GM23248 (cell line): ENCODE measurements around the gene SEC23IP. TPM values are rescaled to one million over a fixed set of nuclear protein-coding genes. Genes with fewer than 3 reads are reported as not detected.

Source experiments
- DNase-seq: peaks from one replicate; pipeline ENCODE4 v3.0.0-alpha.2; 2015
- H2AFZ ChIP-seq: fragments of 200-600 bp; sonication (generic); 2 replicates; pipeline ENCODE4 v1.6.1; 2016; ENCODE audit warnings: antibody characterized with exemption
- H3F3A ChIP-seq: fragments of 200-600 bp; sonication (generic); 2 replicates; pipeline ENCODE4 v1.6.1; 2016; ENCODE audit warnings: mild to moderate bottlenecking, antibody characterized with exemption, mixed run types; ENCODE audit not compliant: insufficient read depth
- H3K27ac ChIP-seq: fragments of 200-600 bp; sonication (generic); 2 replicates; pipeline ENCODE4 v1.5.1; 2016; ENCODE audit warnings: mild to moderate bottlenecking
- H3K27me3 ChIP-seq: fragments of 200-600 bp; sonication (generic); replicated peaks from 2 replicates; pipeline ENCODE4 v1.6.1; 2016; ENCODE audit warnings: mild to moderate bottlenecking; ENCODE audit not compliant: insufficient read depth
- H3K36me3 ChIP-seq: fragments of 200-600 bp; sonication (generic); 2 replicates; pipeline ENCODE4 v1.6.1; 2016; ENCODE audit warnings: low read depth, mild to moderate bottlenecking
- H3K4me1 ChIP-seq: fragments of 200-600 bp; sonication (generic); 2 replicates; pipeline ENCODE4 v1.6.1; 2016; ENCODE audit warnings: mild to moderate bottlenecking; ENCODE audit not compliant: insufficient read depth
- H3K4me2 ChIP-seq: fragments of 200-600 bp; sonication (generic); one replicate; pipeline ENCODE4 v1.6.1; 2016; ENCODE audit warnings: mild to moderate bottlenecking; ENCODE audit not compliant: unreplicated experiment
- H3K4me3 ChIP-seq: fragments of 200-600 bp; sonication (generic); 2 replicates; pipeline ENCODE4 v1.5.1; 2016; ENCODE audit warnings: mild to moderate bottlenecking
- H3K79me2 ChIP-seq: fragments of 200-600 bp; sonication (generic); 2 replicates; pipeline ENCODE4 v1.6.1; 2016; ENCODE audit warnings: mild to moderate bottlenecking; ENCODE audit not compliant: insufficient read depth
- H3K9ac ChIP-seq: fragments of 200-600 bp; sonication (generic); 2 replicates; pipeline ENCODE4 v1.6.1; 2016; ENCODE audit warnings: mild to moderate bottlenecking
- H3K9me2 ChIP-seq: fragments of 200-600 bp; sonication (generic); 2 replicates; pipeline ENCODE4 v1.6.1; 2016; ENCODE audit warnings: mixed run types, mild to moderate bottlenecking, moderate library complexity; ENCODE audit not compliant: insufficient read depth
- H3K9me3 ChIP-seq: fragments of 200-600 bp; sonication (generic); one replicate; pipeline ENCODE4 v1.6.1; 2017; ENCODE audit warnings: low read depth
- H4K20me1 ChIP-seq: fragments of 200-600 bp; sonication (generic); 2 replicates; pipeline ENCODE4 v1.6.0; 2016; ENCODE audit not compliant: insufficient read depth
- EZH2 ChIP-seq: fragments of 200-600 bp; sonication (generic); IDR thresholded peaks from 2 replicates; pipeline ENCODE4 v1.6.1; 2018; ENCODE audit warnings: antibody characterized with exemption, mild to moderate bottlenecking; ENCODE audit not compliant: insufficient read depth, poor library complexity, severe bottlenecking
- EZH2phosphoT487 ChIP-seq: fragments of 200-600 bp; sonication (generic); IDR thresholded peaks from 2 replicates; pipeline ENCODE4 v1.6.1; 2018; ENCODE audit warnings: antibody characterized with exemption, moderate library complexity, mild to moderate bottlenecking, low read depth; ENCODE audit not compliant: insufficient read depth
- WGBS, 2 experiments: methylation state at CpG; one replicate each; pipeline ENCODE4 v1.1.6; 2015 to 2017; ENCODE audit warnings: low lambda C conversion rate in 2 of 2, low coverage in 1 of 2; ENCODE audit errors: missing lambda C conversion rate in 2 of 2; 5-methylcytosine and 5-hydroxymethylcytosine counted together
- in situ Hi-C: fragments of 300-500 bp; cut with MboI; formaldehyde crosslinking; loops from 2 replicates; pipeline ENCODE4 v1.15.0; 2020
- polyA plus RNA-seq: library from polyadenylated mRNA; unstranded; fragments of >200 nt; fragmentation: Nextera tagmentation; extraction: Ambion mirVana; gene quantifications from 2 replicates; pipeline ENCODE4 v1.2.1, GENCODE V29; 2016
- total RNA-seq: library from RNA; depleted of rRNA; stranded (reverse); fragments of >200 nt; shearing (Covaris generic); gene quantifications from 2 replicates; pipeline ENCODE4 v1.2.3, GENCODE V29; 2014

The SEC23IP gene
- total and polyA plus RNA-seq, 2 experiments from 2014 or later: 23.6 to 55.0 TPM

GRCh38 chr10:119859420-119860258, 32.9 kb upstream of the SEC23IP start:
- Histone ChIP-seq H3K9ac (no peak overlapping the region), H3K9me2 (no peaks in the 10 kb centered on the region), H2AFZ (no peak overlapping the region), H3K27me3 (no peaks in the 10 kb centered on the region), H3K4me3 (no peak overlapping the region), H3F3A (peaks cover 6% of the 10 kb centered on the region; the same call in 1 of the 2 replicates), H3K4me2 (no peak overlapping the region), H3K79me2 (peaks cover 92% of the 10 kb centered on the region), H3K9me3 (no peaks in the 10 kb centered on the region), H3K27ac (no peak overlapping the region), H4K20me1 (peaks cover 8% of the 10 kb centered on the region; the same call in 1 of the 2 replicates), H3K4me1 (peaks cover 4% of the 10 kb centered on the region; the same call in 1 of the 2 replicates), H3K36me3 (peaks cover 13% of the 10 kb centered on the region; the same call in 1 of the 2 replicates)
- DNase-seq: peak; percentile 69
- in situ Hi-C loops: loop anchor here (10.0 kb wide), 3 partner anchors 115 to 255 kb away; no protein-coding TSS in a partner anchor
- no peak for TF ChIP-seq EZH2phosphoT487
- no peak for TF ChIP-seq EZH2
- WGBS, 2 experiments: 38 to 51% methylated on average over 1 of the region's 1 CpG

GRCh38 chr10:119860866-119861607, 31.5 kb upstream of the SEC23IP start:
- WGBS, 2 experiments: 70 to 73% methylated on average over 7 of the region's 7 CpGs
- H3K4me2 ChIP-seq: no peak overlapping the region
- H4K20me1 ChIP-seq: peaks cover 8% of the 10 kb centered on the region; the same call in 1 of the 2 replicates

GRCh38 chr10:119862524-119862923, 30.0 kb upstream of the SEC23IP start:
- Histone ChIP-seq H3K79me2 (peaks cover 100% of the 10 kb centered on the region), H3K27ac (no peak overlapping the region), H3K27me3 (no peaks in the 10 kb centered on the region), H3K9me2 (no peaks in the 10 kb centered on the region), H3F3A (peaks cover 6% of the 10 kb centered on the region; the same call in 1 of the 2 replicates), H3K4me2 (no peak overlapping the region), H2AFZ (no peak overlapping the region), H3K4me3 (no peak overlapping the region), H4K20me1 (peaks cover 8% of the 10 kb centered on the region; the same call in 1 of the 2 replicates), H3K4me1 (peaks cover 4% of the 10 kb centered on the region; the same call in 1 of the 2 replicates), H3K9me3 (no peaks in the 10 kb centered on the region), H3K36me3 (peaks cover 3% of the 10 kb centered on the region; the same call in 1 of the 2 replicates), H3K9ac (no peak overlapping the region)
- WGBS, 2 experiments: 94 to 96% methylated on average over 1 of the region's 1 CpG
- in situ Hi-C loops: no loop called here
- no peak for DNase-seq
- no peak for TF ChIP-seq EZH2phosphoT487
- no peak for TF ChIP-seq EZH2

More at GRCh38 chr10:119860866-119861607, 31.5 kb upstream of the SEC23IP start:
- no peaks in the 10 kb centered on the region for H3K27me3 ChIP-seq
- peaks cover 8% of the 10 kb centered on the region; the same call in 1 of the 2 replicates for H3K36me3 ChIP-seq
- H3K9ac ChIP-seq: no peak overlapping the region
- no peak for TF ChIP-seq EZH2phosphoT487
- TF ChIP-seq EZH2: no peak
- no peak for DNase-seq
- peaks cover 94% of the 10 kb centered on the region for H3K79me2 ChIP-seq
- H3K27ac ChIP-seq: no peak overlapping the region
- peaks cover 6% of the 10 kb centered on the region; the same call in 1 of the 2 replicates for H3F3A ChIP-seq
- in situ Hi-C loops: no loop called here
- no peak overlapping the region for H2AFZ ChIP-seq
- no peak overlapping the region for H3K4me3 ChIP-seq
- peaks cover 4% of the 10 kb centered on the region; the same call in 1 of the 2 replicates for H3K4me1 ChIP-seq
- no peaks in the 10 kb centered on the region for H3K9me3 ChIP-seq
- no peaks in the 10 kb centered on the region for H3K9me2 ChIP-seq

- Histone ChIP-seq H2AFZ (no peak overlapping the region), H3K27ac (no peak overlapping the region), H3K4me2 (no peak overlapping the region), H3K4me1 (peaks cover 4% of the 10 kb centered on the region; the same call in 1 of the 2 replicates), H3F3A (peaks cover 6% of the 10 kb centered on the region; the same call in 1 of the 2 replicates), H3K9ac (no peak overlapping the region), H4K20me1 (peaks cover 6% of the 10 kb centered on the region; the same call in 1 of the 2 replicates), H3K79me2 (peaks cover 100% of the 10 kb centered on the region), H3K36me3 (no peaks in the 10 kb centered on the region; the same call in 1 of the 2 replicates), H3K9me3 (no peaks in the 10 kb centered on the region), H3K27me3 (no peaks in the 10 kb centered on the region), H3K4me3 (no peak overlapping the region), H3K9me2 (no peaks in the 10 kb centered on the region)
- no peak for DNase-seq
- TF ChIP-seq EZH2: no peak
- no peak for TF ChIP-seq EZH2phosphoT487
- in situ Hi-C loops: no loop called here
- 74 to 78% methylated on average over 4 of the region's 4 CpGs for WGBS, 2 experiments
Observed at GRCh38 chr10:119863951-119864565, 28.5 kb upstream of the SEC23IP start.
